ENCODE measurements around the gene HYLS1.
"Not testable (repeated sequence)": the region's sequence is repeated elsewhere in the genome, so short reads cannot be mapped to it uniquely, and the experiment has no call there.

Gene HYLS1

GRCh38 chr11:125887373-125888324 lies at the start of gene HYLS1:
TSS of gene HYLS1 (plus strand) at chr11:125887668. CDS start at chr11:125899369, 11,701 bp downstream.
- peak; percentile 86 for DNase-seq

GRCh38 chr11:125842321-125842948 lies 45.0 kb upstream of the HYLS1 start:
- no peak for DNase-seq

DNA sequence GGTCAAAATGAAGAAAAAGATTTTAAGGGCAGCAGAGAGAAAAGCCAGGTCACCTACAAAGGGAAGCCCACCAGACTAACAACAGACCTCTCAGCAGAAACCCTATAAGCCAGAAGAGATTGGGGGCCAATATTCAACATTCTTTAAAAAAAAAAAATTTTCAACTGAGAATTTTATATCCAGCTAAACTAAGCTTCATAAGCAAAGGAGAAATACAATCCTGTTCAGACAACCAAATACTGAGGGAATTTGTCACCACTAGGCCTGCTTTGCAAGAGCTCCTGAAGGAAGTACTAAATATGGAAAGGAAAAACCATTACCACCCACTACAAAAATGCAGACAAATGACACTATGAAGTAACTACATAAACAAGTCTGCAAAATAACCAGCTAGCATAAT lies 41.3 kb upstream of the HYLS1 start:
- no peak for DNase-seq

DNA sequence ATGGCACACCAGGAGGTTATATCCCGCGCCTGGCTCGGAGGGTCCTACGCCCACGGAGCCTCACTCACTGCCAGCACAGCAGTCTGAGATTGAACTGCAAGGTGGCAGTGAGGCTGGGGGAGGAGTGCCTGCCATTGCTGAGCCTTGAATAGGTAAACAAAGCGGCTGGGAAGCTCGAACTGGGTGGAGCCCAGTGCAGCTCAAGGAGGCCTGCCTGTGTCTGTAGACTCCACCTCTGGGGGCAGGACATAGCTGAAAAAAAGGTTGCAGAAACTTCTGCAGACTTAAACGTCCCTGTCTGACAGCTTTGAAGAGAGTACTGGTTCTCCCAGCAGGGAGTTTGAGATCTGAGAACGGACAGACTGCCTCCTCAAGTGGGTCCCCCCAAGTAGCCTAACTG lies 29.8 kb upstream of the HYLS1 start:
- not testable (repeated sequence) for DNase-seq

DNA sequence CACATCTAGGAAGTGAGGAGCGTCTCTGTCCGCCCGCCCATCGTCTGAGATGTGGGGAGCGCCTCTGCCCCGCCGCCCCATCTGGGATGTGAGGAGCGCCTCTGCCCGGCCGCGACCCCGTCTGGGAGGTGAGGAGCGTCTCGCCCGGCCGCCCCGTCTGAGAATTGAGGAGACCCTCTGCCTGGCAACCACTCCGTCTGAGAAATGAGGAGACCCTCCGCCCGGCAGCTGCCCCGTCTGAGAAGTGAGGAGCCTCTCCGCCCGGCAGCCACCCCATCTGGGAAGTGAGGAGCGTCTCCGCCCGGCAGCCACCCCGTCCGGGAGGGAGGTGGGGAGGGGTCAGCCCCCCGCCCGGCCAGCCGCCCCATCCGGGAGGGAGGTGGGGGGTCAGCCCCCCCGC lies 24.7 kb upstream of the HYLS1 start:
- DNase-seq: not testable (repeated sequence)

- not testable (repeated sequence) for DNase-seq
These were observed 22.1 kb upstream of the HYLS1 start for GRCh38 chr11:125865354-125865753.

- no peak for DNase-seq
These were observed 17.9 kb upstream of the HYLS1 start for GRCh38 chr11:125869521-125869920.

DNA sequence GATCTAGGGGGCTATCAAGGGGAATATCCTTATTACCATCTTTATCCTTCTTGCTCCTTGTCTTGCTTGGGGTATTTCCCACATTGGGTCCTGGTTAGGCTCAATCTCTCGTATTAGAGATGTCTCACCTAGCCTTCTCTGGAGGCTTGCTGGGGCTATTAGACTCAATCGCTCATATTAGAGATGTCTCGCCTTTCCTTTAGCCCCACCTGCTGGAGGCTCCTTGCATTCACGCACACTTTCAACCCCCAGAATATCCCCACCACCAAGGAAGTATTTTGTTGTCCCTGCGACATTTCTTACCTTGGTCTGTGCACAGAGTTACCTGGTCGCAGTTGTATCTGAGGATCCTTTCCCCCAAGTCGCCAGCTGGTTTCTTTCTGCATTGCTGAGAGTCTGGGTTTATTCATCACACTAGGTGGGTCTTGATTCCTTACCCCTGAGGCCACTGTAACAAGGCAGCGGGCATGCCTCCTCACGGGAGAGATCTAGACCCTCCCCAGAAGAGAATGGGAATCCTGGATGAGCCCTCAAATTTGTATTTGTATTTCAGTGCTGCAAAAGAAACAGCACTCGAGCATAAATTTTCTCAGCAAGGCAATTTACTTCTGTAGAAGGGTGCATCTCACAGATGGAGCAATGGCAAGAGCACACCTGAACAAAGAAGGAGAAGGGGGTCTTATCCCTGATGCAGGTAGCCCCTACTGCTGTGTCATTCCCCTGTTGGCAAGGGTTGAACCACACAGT lies 15.9 kb upstream of the HYLS1 start:
- DNase-seq: peak; percentile 31

DNA sequence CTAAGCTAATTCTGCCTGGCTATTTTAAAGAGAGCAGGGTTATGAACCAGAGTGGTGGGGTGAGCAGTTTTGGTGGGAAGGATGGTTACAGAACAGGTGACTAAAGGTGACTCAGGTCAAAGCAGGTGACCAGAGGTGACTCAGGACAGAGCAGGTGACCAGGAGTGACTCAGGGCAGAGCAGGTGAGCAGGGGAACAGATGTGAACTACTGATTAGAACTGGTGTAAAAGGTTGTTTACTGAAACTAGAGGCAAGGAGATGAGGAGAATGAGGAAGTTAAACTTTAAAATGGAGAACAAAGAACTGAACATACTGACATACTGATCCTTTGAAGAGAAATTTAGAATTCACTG lies 15.4 kb upstream of the HYLS1 start:
- no peak for DNase-seq

DNA sequence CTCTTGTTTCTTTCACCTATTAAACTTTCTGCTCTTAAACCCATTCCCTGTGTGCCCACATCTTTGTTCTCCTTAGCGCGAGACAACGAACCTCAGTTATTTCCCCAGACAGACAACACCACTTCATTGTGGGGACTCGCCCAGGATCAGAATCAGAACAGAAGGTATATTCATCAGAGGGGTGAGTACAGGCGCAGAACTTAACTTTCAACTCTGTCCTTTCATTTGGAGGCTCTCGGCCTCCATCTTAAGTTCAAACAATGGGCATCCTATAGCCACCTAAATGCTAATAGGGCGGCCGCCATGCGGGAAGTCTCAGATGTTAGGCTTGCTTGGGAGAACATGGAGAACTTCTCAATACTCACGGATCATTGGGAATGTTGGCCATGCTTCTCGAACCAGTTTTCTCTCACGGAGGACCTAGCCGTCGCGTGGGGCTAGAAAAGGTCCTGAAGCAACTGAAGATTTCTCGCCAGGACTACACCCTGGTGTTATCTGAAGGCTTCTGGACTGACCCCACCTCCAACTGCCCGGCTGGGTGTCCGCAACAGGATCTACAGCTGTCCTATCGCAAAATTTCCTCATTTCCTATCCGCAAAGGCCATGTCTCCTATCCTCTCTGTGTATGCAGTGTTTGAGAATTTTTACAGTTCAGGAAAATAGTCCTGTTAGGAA lies 13.4 kb upstream of the HYLS1 start:
- DNase-seq: no peak

DNA sequence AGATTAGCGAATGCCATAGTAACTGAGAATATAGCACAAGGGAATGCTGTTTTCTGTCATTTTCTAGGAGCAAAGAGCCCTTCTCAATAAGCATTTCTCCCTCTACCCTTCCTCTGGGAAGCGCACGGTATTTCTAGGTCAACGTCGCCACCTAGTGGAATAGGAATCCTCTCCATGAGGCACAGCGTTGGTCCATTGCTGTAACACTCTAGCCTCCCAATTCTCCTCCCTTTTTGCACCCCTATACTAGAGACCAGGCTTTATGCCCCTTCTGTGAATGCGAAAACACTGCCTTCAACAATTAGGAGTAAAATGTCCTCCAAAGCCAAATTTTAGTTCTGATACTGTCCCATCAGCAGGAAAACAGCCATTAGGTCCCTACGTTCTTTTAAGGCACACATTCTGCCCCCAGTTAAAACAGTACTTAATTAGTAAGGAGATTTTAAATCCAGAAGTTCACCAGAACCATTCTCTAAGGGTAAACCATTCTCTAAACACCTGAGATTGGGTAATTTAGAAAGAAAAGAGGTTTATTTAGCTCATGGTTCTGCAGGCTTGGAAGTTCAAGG lies 12.8 kb upstream of the HYLS1 start:
- peak; percentile 78 for DNase-seq

DNA sequence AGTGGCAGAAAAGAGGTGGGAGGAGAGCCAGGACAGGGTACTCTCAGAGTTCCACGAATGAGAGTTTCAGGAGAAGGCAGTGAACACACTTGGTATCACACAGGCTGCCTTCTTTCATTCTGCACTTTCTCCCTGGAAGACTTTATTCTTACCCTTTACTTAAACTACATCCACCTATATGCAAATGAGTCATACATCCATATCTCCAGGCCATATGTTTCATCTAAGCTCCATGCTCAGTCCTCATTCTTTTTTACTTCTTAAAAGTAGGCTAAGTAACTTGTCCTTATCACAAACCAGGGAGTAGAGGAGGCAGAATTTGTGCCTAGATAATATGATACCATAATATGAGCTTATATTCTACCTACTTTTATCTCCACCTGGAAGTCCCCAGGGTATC lies 6.2 kb upstream of the HYLS1 start:
- DNase-seq: no peak

DNA sequence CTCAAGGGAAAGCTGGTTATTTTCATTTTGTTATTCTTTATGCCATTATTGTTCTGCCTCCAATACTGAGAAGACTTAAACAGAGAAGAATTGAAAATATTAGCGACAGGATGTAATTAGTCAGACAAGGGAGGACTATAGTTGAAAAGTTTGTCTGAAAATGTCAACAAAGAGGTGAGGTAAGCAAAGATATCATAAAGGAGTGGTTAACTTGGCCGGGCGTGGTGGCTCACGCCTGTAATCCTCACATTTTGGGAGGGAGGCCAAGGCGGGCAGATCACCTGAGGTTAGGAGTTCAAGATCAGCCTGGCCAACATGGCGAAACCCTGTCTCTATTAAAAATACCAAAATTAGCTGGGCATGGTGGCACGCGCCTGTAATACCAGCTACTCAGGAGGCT lies 4.1 kb upstream of the HYLS1 start:
- DNase-seq: no peak

GRCh38 chr11:125886997-125887372 lies 483 bp upstream of the HYLS1 start:
- no peak for DNase-seq

- DNase-seq: no peak
These were observed 3.1 kb downstream of the HYLS1 start for GRCh38 chr11:125890447-125891100.

DNA sequence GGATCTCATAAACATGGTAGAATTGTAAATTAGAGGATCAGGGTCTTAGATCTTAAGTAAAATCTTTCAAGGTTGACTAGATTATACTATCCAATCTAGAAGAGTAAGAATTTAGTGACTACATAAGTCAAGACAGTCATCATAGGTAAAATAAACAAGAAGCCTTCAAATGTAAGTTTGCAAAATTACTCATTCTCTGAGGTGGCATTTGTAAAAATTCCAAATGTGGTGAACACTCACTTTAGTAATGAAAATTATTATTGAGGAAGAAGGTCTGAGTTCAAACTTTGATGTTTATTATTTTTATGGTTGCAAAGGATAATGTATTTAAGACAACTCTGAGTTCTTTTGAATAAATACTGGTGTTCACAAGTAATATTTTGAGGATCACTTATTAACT lies 4.6 kb downstream of the HYLS1 start:
- DNase-seq: no peak

DNA sequence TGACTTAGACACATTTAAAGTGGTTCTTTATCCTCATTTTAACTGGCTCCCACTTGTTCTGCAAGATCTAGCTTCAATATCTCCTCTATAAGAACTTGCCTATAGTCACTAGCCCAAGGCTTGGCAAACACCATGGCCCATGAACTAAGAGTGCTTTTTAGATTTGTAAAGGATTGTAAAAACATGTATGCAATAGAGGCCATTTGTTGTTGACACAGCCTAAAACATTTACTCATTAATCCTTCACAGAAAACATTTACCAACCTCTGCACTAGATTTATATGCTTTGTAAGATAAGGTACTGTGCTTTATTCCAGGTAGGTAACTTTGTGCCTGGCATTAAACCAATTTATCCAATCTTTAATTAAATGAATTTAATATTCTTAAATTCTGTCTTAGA lies 5.5 kb downstream of the HYLS1 start:
- DNase-seq: no peak

GRCh38 chr11:125901872-125902271 lies 14.4 kb downstream of the HYLS1 start:
- no peak for DNase-seq

- DNase-seq: no peak
These were observed 14.9 kb downstream of the HYLS1 start for GRCh38 chr11:125902277-125902926.

DNA sequence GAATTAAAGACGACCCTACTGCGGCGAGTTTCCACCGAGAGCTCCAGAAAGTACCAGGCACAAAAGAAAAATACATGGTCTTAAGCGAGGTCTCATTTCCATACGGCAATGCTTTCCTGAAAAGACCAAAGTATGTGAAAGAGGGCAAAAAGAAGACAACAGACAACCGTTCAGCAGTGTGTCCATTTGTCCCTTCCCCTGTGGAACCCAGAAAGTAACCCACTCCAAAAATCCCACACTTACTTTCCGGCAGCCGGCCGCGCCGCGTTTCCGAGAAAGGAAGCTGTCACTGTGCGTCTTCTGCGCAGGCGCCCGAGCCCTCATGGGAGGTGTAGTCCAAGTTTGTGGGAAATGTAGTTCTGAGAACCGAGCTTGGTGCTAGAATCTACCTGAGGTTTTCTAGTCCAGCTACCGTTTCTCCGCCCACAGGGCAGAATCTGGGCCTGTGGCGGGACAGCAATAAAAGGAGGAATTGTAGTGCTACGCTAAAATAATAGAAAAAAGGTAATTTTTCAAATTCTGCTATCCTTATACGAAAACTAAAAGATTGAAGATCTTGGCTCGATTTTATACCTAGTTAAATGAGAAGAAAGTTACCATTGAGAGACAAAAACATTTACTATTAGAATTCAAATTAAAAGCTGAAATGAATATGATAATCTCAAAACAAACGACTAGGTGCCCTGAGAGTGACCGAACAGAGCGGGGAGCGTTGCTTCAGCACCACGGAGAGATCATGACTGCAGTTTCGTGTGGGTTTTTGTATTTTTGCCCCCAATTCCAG lies 15.7 kb downstream of the HYLS1 start, which contains the start of gene PUS3:
Gene PUS3, minus strand, starts transcription at position 280 of the 784 bp plus-strand sequence. CDS start 6,922 bp downstream, outside the sequence.
- DNase-seq: peak; percentile 97

Measured in NCI-H1105 treated with DMSO at 0.1 percent for 48 hours (cell line).